HL-60 (cell line): ENCODE results near the gene OR6S1.
A peak's percentile ranks its signal among the peaks of the same experiment; 100 is the strongest.
"Not testable (repeated sequence)": the region's sequence is repeated elsewhere in the genome, so short reads cannot be mapped to it uniquely, and the experiment has no call there.

ENCODE experiments used
- DNase-seq, 2 experiments: peaks; one replicate each; pipeline ENCODE4 v3.0.0-alpha.2; 2010 to 2020; ENCODE audit warnings: low read depth in 1 of 2, low spot score in 1 of 2
- H3K27ac ChIP-seq: fragments of 250-450 bp; sonication (Bioruptor Pico); replicated peaks from 2 replicates; pipeline ENCODE4 v1.5.1; 2020; ENCODE audit warnings: mild to moderate bottlenecking, moderate library complexity
- H3K27me3 ChIP-seq: fragments of 250-450 bp; sonication (Bioruptor Pico); 2 replicates; pipeline ENCODE4 v1.5.1; 2021; ENCODE audit warnings: mild to moderate bottlenecking, moderate library complexity; ENCODE audit not compliant: insufficient read depth, poor library complexity, severe bottlenecking
- H3K4me3 ChIP-seq: replicated peaks from 2 replicates; pipeline ENCODE4 v1.5.1; 2011; ENCODE audit warnings: mild to moderate bottlenecking, control low read depth, low read length; ENCODE audit not compliant: insufficient read depth
- CTCF ChIP-seq: IDR thresholded peaks from one replicate; pipeline ENCODE4 v1.5.1; 2011; ENCODE audit warnings: low read length, control low read depth, inconsistent platforms; ENCODE audit not compliant: insufficient read depth
- GABPA ChIP-seq: IDR thresholded peaks from 2 replicates; pipeline ENCODE4 v1.6.1; 2012; ENCODE audit warnings: low read depth
- POLR2AphosphoS5 ChIP-seq: IDR thresholded peaks from 2 replicates; pipeline ENCODE4 v1.6.1; 2012; ENCODE audit warnings: low read depth
- REST ChIP-seq: IDR thresholded peaks from 2 replicates; pipeline ENCODE4 v1.6.1; 2012; ENCODE audit warnings: low read depth; ENCODE audit not compliant: insufficient replicate concordance
- SPI1 ChIP-seq: IDR thresholded peaks from 2 replicates; pipeline ENCODE4 v1.6.1; 2012; ENCODE audit warnings: low read depth, mild to moderate bottlenecking, borderline replicate concordance

OR6S1 gene

GRCh38 chr14:20601522-20601921 lies 40.0 kb downstream of the OR6S1 start:
- no peak overlapping the region for H3K4me3 ChIP-seq
- no peak overlapping the region for H3K27ac ChIP-seq
- H3K27me3 ChIP-seq, result no peaks in the 10 kb centered on the region
- DNase-seq, result peak in 1 of 2 experiments; percentile 28
- TF ChIP-seq POLR2AphosphoS5 (no peak), REST (peak; percentile 57), CTCF (no peak)

- TF ChIP-seq SPI1 (no peak), POLR2AphosphoS5 (no peak), CTCF (no peak), REST (no peak), GABPA (no peak)
- no peak overlapping the region for H3K4me3 ChIP-seq
- no peak for DNase-seq
- no peaks in the 10 kb centered on the region for H3K27me3 ChIP-seq
- no peak overlapping the region for H3K27ac ChIP-seq
Observed at GRCh38 chr14:20597108-20597507, 44.4 kb downstream of the OR6S1 start.

GRCh38 chr14:20595726-20596125 lies 45.8 kb downstream of the OR6S1 start:
- H3K4me3 ChIP-seq, DNase-seq, H3K27me3 ChIP-seq, H3K27ac ChIP-seq: not testable (repeated sequence)

GRCh38 chr14:20592574-20592973 lies 48.9 kb downstream of the OR6S1 start:
- DNase-seq, result no peak

More at GRCh38 chr14:20592574-20592973, 48.9 kb downstream of the OR6S1 start:
- Histone ChIP-seq H3K27me3 (no peaks in the 10 kb centered on the region), H3K4me3 (no peak overlapping the region), H3K27ac (no peak overlapping the region)
- TF ChIP-seq POLR2AphosphoS5 (no peak), GABPA (no peak), CTCF (no peak), REST (no peak), SPI1 (no peak)
